GM19328 (cell line): ENCODE data around the gene SERPINB4.
"Not testable (repeated sequence)": the region's sequence is repeated elsewhere in the genome, so short reads cannot be mapped to it uniquely, and the experiment has no call there.

Source experiments
- ATAC-seq: cut with Tn5 transposase; IDR thresholded peaks from one replicate; pipeline ENCODE4 v1.9.1; 2021; ENCODE audit warnings: mild to moderate bottlenecking, moderate library complexity; ENCODE audit not compliant: unreplicated experiment

SERPINB4 gene

DNA sequence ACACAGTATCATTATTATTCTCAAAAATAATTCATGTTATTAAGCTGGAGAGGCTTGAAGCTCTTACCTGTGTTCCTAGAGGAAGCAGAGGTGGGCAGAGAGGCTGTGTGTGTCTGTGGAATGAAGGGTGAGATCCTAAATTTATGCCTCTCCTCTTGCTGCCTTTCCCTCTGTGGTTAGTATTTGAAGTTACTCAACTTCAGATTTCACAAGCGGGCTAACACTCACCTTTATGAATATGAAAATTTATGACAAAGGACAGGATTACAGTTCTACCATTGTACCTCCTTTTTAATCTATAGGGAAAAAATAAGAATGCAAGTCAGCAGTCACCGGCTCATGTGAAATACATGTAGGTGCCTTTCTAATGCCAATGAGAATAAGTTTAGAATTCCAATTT is at the start of gene SERPINB4:
Gene SERPINB4, minus strand, starts transcription at position 115 of the 400 bp plus-strand sequence. CDS start 679 bp downstream, outside the sequence.
- not testable (repeated sequence) for ATAC-seq

GRCh38 chr18:63689064-63689463 is 45.0 kb upstream of the SERPINB4 start:
- ATAC-seq, result no peak

- no peak for ATAC-seq
Measured at GRCh38 chr18:63686871-63687270, 42.8 kb upstream of the SERPINB4 start.

GRCh38 chr18:63684718-63685117 is 40.7 kb upstream of the SERPINB4 start:
- no peak for ATAC-seq

DNA sequence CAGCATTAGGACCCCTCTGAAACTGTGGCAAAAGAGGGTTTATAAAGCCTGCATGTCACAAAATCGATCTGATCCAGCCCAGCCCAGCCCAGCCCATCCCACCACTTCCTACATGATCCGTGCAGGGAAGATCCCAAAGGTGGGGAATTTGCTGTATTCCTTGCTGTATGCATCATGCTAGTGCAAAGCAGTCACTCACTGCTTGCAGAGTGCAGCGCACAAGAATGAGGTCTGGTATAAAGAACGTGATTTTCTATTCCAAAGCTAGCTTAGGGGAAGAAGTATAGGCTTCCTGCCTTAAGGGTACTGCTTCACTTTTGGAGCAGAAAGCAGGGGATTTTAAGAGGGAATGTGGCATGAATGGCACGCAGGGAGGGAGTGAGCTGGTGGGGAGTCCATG is 39.8 kb upstream of the SERPINB4 start:
- no peak for ATAC-seq

DNA sequence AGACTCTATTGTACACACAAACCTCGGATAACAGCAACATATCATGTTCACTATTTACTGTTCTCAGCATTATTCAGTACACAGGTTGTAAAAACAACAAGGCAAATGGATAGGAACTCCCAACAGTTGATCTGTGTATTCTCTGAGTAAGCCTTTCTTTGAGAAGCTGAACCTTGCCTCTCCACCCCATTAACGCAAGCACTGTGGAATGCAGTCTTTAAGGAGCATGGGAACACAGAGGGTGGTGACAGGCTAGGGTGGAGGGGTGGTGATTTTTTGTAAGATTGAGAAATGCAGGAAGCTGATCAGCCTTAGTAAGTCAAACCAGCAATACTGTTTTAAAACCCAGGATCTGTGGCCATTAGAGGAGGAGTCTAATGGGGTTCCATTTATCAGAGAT is 39.1 kb upstream of the SERPINB4 start:
- no peak for ATAC-seq

DNA sequence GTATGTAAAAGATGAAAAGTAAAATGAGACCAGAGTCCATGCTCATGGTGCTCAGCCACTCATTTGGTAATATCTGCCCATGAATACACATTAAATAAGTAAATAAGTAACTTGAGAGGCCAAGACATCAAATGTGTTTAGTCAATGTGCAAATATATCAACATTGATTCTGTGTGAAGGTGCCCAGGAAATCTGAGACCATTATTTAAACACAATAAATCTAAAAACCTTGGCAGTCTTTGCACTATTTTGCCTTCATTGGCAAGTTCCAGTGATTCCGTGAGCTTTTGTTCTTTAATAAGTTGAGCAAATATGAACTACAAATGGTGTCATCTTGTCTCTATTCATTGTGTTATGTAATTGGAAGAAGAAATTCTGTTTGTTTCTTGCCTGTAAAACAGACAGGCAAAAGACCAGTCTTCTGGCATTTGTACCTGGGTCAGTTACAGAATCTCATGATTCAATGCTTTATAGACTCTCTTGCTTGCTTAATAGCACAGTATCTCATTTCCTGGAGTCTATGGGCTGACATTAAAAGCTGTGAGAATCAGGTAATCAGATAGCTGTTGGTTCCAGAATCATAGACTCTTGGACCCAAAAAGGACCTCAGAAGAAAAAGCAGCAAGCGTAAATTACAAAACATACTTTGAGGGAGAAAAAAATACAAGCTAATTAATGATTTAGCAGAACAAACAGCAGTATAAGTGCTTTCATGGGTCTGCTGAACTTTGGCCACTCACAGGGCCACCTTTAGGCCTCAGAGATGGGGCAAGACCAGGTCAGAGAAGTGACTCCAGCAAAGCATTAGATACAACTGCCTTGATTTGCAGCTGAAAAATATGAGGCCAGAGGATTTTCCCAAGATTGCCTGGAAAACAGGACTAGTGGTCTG is 37.6 kb upstream of the SERPINB4 start:
- ATAC-seq, result no peak

- ATAC-seq, result no peak
Measured at GRCh38 chr18:63679820-63680606, 36.0 kb upstream of the SERPINB4 start.

- ATAC-seq, result no peak
Measured at GRCh38 chr18:63677500-63678225, 33.6 kb upstream of the SERPINB4 start.

- ATAC-seq, result peak; percentile 94
Measured at GRCh38 chr18:63676526-63677323, 32.7 kb upstream of the SERPINB4 start.

DNA sequence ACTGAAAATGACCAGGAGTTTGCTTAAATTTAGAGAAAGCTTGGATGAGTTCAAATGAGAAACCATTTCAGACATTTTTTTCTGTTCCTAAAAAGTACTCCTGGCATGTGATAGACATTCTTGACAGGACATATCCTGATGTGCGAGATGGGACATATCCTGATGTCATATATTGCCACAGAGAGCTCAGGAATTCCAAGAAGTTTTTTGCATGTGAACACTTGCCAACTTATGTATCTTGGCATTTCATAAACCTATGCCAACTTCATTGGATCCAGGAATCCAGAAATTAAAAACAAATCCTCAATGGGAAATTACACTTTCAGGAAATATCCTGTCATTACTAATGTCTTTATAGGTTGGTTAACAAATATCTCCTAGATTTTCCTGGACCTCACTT is 20.5 kb upstream of the SERPINB4 start:
- ATAC-seq, result no peak

DNA sequence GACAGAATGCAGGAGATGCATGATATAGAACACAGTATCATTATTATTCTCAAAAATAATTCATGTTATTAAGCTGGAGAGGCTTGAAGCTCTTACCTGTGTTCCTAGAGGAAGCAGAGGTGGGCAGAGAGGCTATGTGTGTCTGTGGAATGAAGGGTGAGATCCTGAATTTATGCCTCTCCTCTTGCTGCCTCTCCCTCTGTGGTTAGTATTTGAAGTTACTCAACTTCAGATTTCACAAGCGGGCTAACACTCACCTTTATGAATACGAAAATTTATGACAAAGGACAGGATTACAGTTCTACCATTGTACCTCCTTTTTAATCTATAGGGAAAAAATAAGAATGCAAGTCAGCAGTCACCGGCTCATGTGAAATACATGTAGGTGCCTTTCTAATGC is 17.7 kb upstream of the SERPINB4 start, which contains the start of gene SERPINB3:
Gene SERPINB3, minus strand, starts transcription at position 144 of the 400 bp plus-strand sequence. CDS start 677 bp downstream, outside the sequence.
- not testable (repeated sequence) for ATAC-seq

DNA sequence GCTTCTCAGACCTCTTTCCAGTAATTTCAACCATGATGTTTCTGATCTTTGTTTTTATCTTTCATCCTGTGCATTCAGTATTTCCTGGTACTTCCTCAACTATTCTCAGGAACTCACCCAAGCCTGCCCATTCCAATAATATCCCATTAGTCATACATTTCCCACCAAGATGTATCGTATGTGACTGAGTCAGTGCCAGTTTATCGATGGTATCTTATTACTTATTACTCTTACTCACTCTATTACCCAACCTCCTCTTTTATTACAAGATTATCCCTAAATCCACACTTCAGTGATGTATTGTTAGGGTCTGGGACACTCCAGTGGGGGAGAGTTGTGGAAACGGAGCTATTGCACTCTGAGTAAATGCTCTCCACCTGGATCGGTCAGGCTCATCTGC is 14.9 kb upstream of the SERPINB4 start:
- ATAC-seq, result not testable (repeated sequence)

DNA sequence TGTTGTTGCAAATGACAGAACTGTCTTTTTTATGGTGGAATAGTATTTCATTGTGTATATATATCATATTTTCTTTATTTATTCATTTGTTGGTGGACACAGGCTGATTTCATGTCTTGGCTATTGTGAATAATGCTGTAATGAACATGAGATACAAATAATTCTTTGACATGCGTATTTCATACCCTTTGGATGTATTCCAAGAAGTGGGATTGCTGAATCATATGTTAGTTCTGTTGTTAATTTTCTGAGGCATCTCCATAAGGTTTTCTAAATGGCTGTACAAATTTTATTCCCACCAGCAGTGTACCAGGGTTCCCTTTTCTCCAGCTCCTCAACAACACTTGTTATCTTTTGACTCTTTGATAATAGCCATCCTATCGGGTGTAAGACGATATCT is 6.2 kb upstream of the SERPINB4 start:
- ATAC-seq, result not testable (repeated sequence)

DNA sequence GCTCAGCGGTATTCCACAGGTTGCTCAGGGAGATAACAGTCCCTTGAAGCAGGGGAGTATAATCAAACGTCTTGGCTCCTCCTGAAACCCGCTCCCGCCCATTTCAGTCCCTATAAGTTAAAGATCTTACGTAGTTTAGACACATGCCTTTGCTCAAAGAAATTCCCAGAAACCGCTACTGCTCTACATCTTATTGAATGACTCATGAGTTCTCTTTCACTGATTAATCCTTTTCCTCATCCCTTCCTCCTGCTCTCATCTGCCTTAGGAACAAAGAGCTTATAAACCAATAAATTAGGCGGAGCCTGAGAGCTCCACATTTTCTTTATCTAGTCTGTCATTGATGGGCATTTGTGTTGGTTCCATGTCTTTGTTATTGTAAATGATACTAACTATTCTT is 4.2 kb upstream of the SERPINB4 start:
- no peak for ATAC-seq

DNA sequence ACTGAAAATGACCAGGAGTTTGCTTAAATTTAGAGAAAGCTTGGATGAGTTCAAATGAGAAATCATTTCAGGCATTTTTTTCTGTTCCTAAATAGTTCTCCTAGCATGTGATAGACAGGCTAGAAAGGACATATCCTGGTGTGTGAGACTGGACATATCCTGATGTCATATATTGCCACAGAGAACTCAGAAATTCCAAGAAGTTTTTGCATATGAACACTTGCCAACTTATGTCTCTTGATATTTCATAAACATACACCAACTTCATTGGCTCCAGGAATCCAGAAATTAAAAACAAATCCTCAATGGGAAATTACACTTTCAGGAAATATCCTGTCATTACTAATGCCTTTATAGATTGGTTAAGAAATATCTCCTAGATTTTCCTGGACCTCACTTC is 2.9 kb upstream of the SERPINB4 start:
- no peak for ATAC-seq

DNA sequence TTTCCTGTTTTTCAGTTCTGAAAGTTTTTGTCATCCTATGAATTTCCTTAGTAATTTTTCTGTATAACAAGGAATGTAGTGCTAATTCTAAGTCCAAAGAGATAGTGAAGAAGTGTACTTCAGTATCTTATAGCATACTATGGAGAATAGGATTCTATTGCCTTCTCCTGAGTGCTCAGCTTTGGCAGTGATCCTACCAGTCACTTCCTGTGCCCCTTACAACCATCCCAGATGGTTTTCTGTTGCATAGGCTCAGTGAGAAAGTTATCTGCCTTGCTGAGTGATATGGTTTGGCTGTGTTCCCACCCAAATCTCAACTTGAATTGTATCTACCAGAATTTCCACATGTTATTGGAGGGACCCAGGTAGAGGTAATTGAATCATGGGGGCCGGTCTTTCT is 638 bp upstream of the SERPINB4 start:
- ATAC-seq, result not testable (repeated sequence)

- ATAC-seq, result not testable (repeated sequence)
Measured at GRCh38 chr18:63642668-63643356, 1.2 kb downstream of the SERPINB4 start.

DNA sequence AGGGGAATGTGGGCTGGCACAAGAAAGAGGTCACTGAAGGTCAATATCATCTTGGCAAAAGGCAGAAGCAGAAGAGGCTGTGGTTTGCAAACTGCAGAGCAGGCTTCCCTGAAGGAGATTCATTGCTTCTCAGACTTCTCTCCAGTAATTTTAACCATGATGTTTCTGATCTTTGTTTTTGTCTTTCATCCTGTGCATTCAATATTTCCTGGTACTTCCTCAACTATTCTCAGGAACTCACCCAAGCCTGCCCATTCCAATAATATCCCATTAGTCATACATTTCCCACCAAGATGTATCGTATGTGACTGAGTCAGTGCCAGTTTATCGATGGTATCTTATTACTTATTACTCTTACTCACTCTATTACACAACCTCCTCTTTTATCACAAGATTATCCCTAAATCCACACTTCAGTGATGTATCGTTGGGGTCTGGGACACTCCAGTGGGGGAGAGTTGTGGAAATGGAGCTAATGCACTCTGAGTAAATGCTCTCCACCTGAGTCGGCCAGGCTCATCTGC is 2.8 kb downstream of the SERPINB4 start:
- ATAC-seq, result not testable (repeated sequence)
